Stimulated activated effector memory CD8-positive, alpha-beta T cell treated with anti-CD3 and anti-CD28 coated beads, Interleukin-12 subunit alpha, Interleukin-12 subunit beta, amount 100 ng/mL, for 72 hours (primary cell): ENCODE data around the gene MC4R.

Source experiments
- ATAC-seq: fragments of 150-1000 bp; cut with Tn5 transposase; 2 replicates; pipeline ENCODE4 v1.10.0; 2021
- DNase-seq, 2 donors: peaks; one replicate each; pipeline ENCODE4 v3.0.0; 2021 to 2022; ENCODE audit warnings: low spot score in 2 of 2
- H3K27ac Mint-ChIP-seq: one replicate; pipeline ENCODE4 v1.8.0; 2022; ENCODE audit warnings: mild to moderate bottlenecking, mixed read lengths
- H3K36me3 Mint-ChIP-seq: one replicate; pipeline ENCODE4 v1.8.0; 2022; ENCODE audit warnings: mild to moderate bottlenecking, mixed read lengths
- H3K4me1 Mint-ChIP-seq: one replicate; pipeline ENCODE4 v1.8.0; 2022; ENCODE audit warnings: mixed read lengths
- H3K4me3 Mint-ChIP-seq: one replicate; pipeline ENCODE4 v1.8.0; 2022; ENCODE audit warnings: mild to moderate bottlenecking, mixed read lengths
- H3K9me3 Mint-ChIP-seq: one replicate; pipeline ENCODE4 v1.8.0; 2022; ENCODE audit warnings: mixed read lengths

The MC4R gene

DNA sequence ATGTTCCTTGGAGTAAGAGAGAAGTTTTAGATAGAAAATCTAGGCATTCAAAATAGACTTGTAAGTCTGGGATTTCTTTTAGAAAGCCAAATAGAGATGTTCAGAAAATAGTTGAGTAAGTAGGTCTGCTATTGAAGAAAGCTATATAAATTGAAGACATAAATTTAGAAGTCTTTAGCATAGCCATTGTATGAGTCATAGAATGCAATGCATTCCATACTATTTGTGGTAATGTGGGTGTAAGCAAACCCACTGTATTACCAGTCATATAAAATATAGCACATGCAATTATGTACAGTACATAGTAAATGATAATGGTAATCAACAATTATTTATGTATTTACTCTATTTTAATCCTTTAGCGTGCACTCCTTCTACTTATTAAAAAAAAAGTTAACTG, 14.1 kb downstream of the MC4R start:
- Mint-ChIP-seq H3K36me3 (no peaks in the 10 kb centered on the region), H3K4me1 (no peaks in the 10 kb centered on the region), H3K27ac (no peak overlapping the region), H3K4me3 (no peak overlapping the region), H3K9me3 (peaks cover 5% of the 10 kb centered on the region)
- ATAC-seq (no peak), DNase-seq (no peak)

DNA sequence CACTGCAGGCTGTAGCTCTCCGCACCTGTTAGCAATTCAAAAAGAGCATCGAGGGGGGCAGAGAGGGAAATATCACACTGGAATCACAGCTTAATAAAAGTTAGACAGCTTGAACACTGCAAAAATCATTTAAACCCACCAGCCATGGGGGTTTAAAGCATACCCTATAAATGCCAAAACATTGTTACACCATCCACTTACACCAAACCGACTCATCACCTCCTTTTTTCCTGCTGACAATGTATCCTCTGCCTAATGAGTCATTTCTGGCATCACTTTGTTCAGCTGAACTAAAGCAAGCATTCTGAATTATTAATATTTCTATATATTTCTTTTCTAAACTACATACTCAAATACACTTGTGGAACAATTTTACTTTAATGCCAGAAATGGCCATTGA, 21.6 kb downstream of the MC4R start:
- Mint-ChIP-seq H3K27ac (no peak overlapping the region), H3K4me1 (no peaks in the 10 kb centered on the region), H3K4me3 (no peak overlapping the region), H3K9me3 (peaks cover 14% of the 10 kb centered on the region), H3K36me3 (no peaks in the 10 kb centered on the region)
- ATAC-seq (no peak), DNase-seq (no peak)

DNA sequence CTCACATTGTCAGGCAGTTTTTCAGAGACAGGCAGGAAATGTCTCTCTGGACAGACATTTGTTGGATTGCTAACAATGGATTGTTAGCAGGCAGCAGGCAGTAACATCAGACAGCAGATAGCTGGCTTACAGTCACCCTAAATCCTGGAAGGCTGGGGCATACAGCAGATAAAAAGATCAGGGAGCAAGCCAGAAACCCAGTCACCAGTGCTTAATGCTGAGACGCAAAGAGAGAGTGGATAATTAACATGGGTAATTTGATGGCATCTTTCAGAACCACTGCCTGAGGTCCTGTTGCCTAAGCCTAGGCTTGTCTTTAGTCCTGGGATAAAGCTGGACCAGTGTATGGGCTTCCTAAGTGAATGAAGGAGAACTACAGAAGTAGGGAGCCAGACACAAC, 22.4 kb downstream of the MC4R start:
- Mint-ChIP-seq H3K4me3 (no peak overlapping the region), H3K27ac (no peak overlapping the region), H3K4me1 (no peaks in the 10 kb centered on the region), H3K36me3 (no peaks in the 10 kb centered on the region), H3K9me3 (peaks cover 10% of the 10 kb centered on the region)
- ATAC-seq, result no peak
- no peak for DNase-seq

DNA sequence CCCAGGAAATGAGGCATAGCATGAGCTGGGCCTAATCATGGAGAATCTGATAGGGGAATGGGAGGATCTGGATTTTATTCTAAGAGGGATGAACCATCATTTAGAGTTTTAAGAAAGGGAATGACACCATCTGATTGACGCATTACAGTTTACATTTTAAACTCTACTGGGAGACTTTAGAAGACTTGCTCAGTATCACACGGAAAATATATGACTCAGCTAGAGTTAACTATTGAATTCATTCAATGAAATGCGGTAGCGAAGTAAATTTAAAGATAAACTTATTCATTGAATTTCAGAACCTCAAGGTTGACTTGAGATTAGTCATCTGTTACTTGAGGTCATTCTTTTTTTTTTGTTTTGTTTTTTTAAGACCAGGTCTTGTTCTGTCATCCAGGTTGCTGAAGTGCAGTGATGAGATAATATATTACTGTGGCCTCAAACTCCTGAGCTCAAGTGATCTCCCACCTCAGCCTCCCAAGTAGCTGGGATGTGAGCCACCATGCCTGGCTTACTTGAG, 25.0 kb downstream of the MC4R start:
- Mint-ChIP-seq H3K4me3 (no peak overlapping the region), H3K4me1 (no peaks in the 10 kb centered on the region), H3K9me3 (peaks cover 7% of the 10 kb centered on the region), H3K27ac (no peak overlapping the region), H3K36me3 (no peaks in the 10 kb centered on the region)
- ATAC-seq (no peak), DNase-seq (no peak)

DNA sequence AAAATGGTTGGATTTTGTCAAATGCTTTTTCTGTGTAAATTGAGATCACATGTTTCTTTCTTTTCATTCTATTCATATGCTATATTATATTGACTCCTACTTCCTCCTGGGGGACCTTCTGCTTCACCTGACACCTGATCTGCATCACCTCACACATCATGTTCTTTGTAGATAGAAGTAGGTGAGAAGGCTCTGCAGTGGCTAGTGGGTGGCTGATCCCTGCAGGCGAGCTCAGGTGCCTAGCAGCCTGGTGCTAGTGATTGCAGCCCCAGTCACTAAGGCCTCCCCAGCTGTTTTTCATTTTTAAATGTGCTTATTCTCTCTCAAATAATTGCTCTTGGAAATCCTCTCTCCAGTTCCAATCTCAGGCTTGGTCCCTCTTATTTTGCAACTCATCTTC, 33.6 kb downstream of the MC4R start:
- Mint-ChIP-seq H3K36me3 (no peaks in the 10 kb centered on the region), H3K4me1 (no peaks in the 10 kb centered on the region), H3K27ac (no peak overlapping the region), H3K4me3 (no peak overlapping the region), H3K9me3 (peaks cover 14% of the 10 kb centered on the region)
- DNase-seq (no peak), ATAC-seq (no peak)

DNA sequence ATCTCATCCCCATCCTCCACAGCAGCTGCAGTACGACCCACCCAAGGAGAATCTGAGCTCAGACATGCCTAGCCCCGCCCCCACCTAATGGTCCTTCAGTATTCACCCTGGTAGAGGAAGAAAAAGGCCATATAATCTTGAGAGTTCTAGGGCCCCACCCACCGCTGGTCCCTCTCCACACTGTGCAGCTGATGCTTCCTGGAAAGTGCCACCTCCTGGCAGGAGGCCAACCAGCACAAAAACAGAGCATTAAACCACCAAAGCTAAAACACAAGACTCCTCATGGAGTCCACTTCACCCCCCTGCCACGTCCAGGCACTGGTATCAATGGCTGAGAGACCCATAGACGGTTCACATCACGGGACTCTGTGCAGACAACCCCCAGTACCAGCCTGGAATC, 40.7 kb downstream of the MC4R start:
- H3K4me1 Mint-ChIP-seq, result no peaks in the 10 kb centered on the region
- DNase-seq, result no peak
- no peak for ATAC-seq
- H3K27ac Mint-ChIP-seq, result no peak overlapping the region
- H3K36me3 Mint-ChIP-seq, result no peaks in the 10 kb centered on the region
- H3K4me3 Mint-ChIP-seq, result no peak overlapping the region
- peaks cover 11% of the 10 kb centered on the region for H3K9me3 Mint-ChIP-seq

DNA sequence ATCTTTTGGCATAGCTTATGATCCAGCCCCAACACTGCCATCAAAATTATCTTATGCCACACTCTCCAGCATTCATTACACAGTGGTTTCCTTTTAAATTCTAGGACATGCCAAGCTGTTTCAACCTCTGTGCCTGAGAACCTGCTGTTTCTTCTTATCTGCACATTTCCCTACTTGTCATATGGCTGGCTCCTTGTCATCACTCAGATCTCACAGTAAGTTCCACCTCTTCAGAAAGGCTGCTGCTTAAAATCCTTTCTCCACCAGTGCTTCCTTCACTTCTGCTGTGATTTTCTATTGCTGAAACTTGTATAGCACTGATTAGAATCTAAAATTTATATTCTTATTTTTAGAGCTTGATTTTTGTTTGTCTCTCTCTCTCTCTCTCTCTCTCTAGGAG, 43.4 kb downstream of the MC4R start:
- Mint-ChIP-seq H3K4me1 (no peaks in the 10 kb centered on the region), H3K4me3 (no peak overlapping the region), H3K27ac (no peak overlapping the region), H3K9me3 (peaks cover 3% of the 10 kb centered on the region), H3K36me3 (no peaks in the 10 kb centered on the region)
- no peak for ATAC-seq
- DNase-seq, result no peak

DNA sequence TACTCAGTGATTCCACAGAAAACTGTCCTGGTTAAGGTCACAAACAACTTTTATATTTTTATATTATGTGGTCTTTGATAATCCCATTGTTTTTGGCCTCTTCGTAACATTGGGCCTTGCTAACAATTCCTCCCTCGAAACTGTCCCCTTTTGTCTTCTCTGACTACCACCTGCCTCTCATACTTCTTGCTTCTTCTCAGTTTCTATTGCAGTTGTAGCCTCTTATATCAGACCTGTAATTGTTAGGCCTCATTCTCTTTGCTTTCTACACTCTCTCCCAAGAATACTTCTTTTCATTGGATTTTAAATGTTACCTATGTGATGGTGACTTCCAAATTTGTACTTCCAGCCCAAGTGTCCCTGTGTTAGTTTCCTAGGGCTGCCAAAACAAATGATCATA, 44.7 kb downstream of the MC4R start:
- Mint-ChIP-seq H3K4me1 (no peaks in the 10 kb centered on the region), H3K4me3 (no peak overlapping the region), H3K9me3 (no peaks in the 10 kb centered on the region), H3K27ac (no peak overlapping the region), H3K36me3 (no peaks in the 10 kb centered on the region)
- DNase-seq (no peak), ATAC-seq (no peak)

DNA sequence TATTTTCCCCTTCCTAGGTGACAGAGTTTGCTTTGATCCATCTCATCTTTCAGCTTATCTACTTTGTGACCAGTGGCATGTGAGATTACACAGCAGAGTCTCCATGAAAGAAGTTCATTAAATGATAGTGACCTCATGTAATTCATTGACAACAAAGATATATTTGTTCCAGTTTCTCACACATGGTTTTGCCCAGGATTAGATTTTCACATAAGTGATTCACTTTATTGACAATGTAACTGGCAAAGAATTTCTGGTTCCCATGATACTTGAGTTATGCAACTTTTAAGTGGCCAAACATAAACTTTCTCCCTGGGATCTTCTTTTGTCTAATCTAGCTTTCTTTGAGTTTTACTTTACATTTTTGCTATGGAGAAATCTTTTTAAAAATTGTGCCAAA, 50.0 kb downstream of the MC4R start:
- peaks cover 9% of the 10 kb centered on the region for H3K9me3 Mint-ChIP-seq
- H3K27ac Mint-ChIP-seq, result no peak overlapping the region

More for the DNA sequence above, 50.0 kb downstream of the MC4R start:
- ATAC-seq (no peak), DNase-seq (no peak)
- Mint-ChIP-seq H3K4me3 (no peak overlapping the region), H3K36me3 (no peaks in the 10 kb centered on the region), H3K4me1 (no peaks in the 10 kb centered on the region)
